GM21423 (cell line): ENCODE results near the gene PATL1.

Experiments
- ATAC-seq: cut with Tn5 transposase; IDR thresholded peaks from one replicate; pipeline ENCODE4 v1.9.1; 2021; ENCODE audit warnings: mild to moderate bottlenecking, moderate library complexity; ENCODE audit not compliant: unreplicated experiment

PATL1 gene

DNA sequence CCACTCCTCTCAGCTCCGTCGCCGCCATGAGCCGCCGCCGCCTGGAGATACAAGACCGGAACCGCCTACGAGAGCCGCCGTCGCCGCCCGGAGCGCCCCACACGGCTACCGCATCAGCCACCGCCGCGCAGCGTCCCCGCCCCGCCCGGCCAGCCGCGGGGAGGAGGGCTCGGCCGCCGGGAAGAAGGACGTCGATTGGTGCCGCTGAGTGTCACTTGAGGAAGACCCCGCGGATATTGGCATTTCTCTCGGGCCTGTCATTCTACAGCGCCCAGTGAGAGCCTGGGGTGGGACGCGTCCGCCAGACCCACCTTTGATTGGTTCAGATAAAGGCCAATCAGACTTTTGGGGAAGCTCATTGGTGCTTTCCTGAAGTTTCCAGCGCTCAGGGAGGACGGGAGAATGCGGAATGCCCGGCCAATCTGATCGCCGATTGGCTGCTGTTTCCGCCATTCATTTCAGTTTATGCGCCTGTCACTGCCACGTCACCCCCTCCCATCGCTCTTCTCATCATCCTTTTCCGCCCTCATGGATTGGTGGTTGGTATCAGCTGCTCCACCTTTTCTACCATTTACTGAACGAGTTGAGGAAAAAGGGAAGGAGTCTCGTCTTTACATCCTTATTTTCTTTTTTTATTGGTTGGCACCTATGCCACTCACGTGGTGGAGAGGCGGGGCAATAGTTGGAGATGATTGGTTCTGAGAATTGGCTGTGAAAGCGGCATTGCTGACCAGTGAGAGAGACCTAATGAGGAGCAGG is 53.0 kb downstream of the PATL1 start, which contains the start of gene OSBP:
Gene OSBP, minus strand, starts transcription at position 138 of the 759 bp plus-strand sequence. Its CDS starts 110 bp downstream, at position 28.
- peak; percentile 86 for ATAC-seq

GRCh38 chr11:59615120-59615636 is 53.7 kb downstream of the PATL1 start:
- ATAC-seq = peak; percentile 7

- ATAC-seq = no peak
These were observed 54.3 kb downstream of the PATL1 start for GRCh38 chr11:59614277-59615119.

DNA sequence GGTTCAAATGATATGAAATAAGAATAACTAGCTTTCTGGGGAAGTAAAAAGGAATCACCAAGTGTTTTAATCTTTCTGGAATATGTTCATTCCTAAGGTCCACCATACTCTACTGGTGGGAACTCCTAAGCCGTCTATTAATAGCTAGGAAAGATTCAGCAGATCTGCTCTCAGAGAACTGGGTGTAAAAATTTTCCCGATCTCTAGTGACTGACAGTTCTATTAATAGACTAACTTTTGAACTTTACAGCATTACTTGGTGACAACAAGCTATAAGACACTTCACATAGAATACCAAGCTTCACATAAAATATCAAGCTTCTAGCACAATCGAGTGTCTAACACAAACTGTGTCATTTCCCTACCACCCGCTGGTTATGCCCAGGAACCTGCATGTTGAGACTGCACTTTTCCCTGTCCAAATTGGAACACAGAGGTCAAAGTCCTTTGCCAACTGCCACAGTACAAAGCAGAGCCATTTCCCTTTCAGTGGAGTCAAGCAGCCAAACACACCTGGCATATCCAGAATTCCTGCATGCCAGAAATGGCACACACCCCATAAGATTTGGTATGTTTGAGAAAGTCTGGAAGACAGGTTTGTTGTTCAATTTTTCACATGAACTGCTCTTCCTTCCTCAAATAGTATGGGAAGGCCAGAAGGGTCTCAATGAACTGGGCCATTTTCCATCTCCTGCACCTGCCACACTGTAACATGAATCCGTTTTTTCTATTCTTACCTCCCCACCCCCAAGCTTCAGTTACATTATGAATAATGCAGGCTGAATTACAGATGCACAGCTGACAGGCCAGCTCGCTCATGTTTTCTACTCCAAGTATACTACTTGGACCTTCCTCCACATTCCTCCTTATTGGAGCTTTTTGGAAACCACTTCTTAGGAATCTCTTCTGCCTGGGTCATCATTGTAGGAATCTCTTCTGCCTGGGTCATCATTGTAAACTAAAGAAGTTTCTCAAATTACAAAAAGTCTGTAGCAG is 57.0 kb downstream of the PATL1 start:
- ATAC-seq = no peak

DNA sequence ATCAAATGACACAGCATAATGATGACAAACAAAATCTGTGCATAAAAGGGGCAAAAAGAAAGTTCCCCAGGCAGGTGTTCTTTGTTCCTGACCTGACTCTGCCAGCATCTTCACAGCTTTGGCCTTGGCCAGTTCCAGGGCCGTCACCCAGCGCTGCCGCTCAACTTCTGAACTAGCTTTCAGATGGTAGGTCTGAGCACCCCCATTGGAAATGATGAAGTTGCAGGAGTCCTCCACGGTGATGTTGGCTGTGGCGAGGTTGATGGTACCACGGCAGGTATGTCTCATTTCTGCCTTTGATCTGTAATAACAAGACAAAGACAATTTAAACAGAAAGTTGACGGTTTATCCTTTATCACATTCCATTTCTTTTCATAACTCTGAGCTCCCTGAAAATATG is 58.5 kb downstream of the PATL1 start:
- no peak for ATAC-seq

- ATAC-seq = no peak
These were observed 61.0 kb downstream of the PATL1 start for GRCh38 chr11:59607703-59608454.

DNA sequence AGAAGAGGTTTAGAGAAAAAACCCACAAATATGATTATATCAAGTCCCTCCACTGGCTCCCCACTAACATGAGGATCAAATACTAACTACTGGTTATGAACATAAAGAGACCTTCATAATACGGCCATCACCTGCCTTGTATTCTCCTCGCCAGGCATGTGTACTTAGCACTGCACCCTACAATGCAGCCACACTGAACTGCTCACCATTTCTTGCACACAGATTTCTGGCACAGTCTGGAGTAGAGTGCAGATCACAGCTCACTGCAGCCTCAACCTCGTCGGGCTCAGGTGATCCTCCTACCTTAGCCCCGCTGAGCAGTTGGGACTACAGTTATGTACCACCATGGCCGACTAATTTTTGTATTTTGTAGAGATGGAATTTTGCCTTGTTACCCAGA is 66.4 kb downstream of the PATL1 start:
- ATAC-seq = no peak

DNA sequence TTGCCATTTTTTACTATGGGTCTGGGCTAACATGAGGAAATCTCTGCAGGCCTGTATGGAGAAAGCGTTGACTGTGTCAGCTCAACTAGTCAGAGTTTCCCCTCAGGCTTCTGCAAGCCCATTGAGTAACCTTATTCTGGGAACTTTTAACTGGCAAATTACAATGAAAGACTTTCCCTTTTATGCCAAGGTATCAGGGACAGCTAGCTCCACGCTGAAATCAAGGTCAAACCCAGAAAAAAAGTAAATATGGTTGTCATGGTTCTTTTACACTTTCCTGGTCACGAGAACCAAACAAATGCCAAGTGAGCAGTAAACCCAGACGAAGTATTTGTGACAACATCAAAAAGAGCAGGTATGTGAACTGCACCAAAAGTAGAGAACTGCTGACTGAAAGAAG is 67.0 kb downstream of the PATL1 start:
- no peak for ATAC-seq

GRCh38 chr11:59600636-59601035 is 68.2 kb downstream of the PATL1 start:
- ATAC-seq = no peak

GRCh38 chr11:59600234-59600633 is 68.6 kb downstream of the PATL1 start:
- ATAC-seq = no peak

- ATAC-seq = no peak
These were observed 69.9 kb downstream of the PATL1 start for GRCh38 chr11:59598961-59599360.
